Stimulated activated naive CD8-positive, alpha-beta T cell treated with anti-CD3 and anti-CD28 coated beads, Interleukin-15, Interleukin-2, amounts not matched to agents 100 ng/mL and 50 ng/mL, for 24 hours (primary cell): ENCODE measurements around the gene SYTL1.

Experiments
- H3K27ac Mint-ChIP-seq: one replicate; pipeline ENCODE4 v1.8.0; 2021; ENCODE audit warnings: mild to moderate bottlenecking, mixed read lengths
- H3K27me3 Mint-ChIP-seq: one replicate; pipeline ENCODE4 v1.8.0; 2021; ENCODE audit warnings: mixed read lengths
- H3K36me3 Mint-ChIP-seq: one replicate; pipeline ENCODE4 v1.8.0; 2021; ENCODE audit warnings: low read depth, mixed read lengths
- H3K4me1 Mint-ChIP-seq: one replicate; pipeline ENCODE4 v1.8.0; 2021; ENCODE audit warnings: low read depth, mixed read lengths
- H3K4me3 Mint-ChIP-seq: one replicate; pipeline ENCODE4 v1.8.0; 2021; ENCODE audit warnings: mild to moderate bottlenecking, mixed read lengths
- H3K9me3 Mint-ChIP-seq: one replicate; pipeline ENCODE4 v1.8.0; 2021; ENCODE audit warnings: mixed read lengths

Gene SYTL1

GRCh38 chr1:27393641-27394281, 51.9 kb downstream of the SYTL1 start:
- no peaks in the 10 kb centered on the region for H3K27me3 Mint-ChIP-seq
- no peaks in the 10 kb centered on the region for H3K9me3 Mint-ChIP-seq
- no peaks in the 10 kb centered on the region for H3K36me3 Mint-ChIP-seq
- H3K4me1 Mint-ChIP-seq, result peaks cover 17% of the 10 kb centered on the region
- H3K27ac Mint-ChIP-seq, result no peak overlapping the region
- peak overlapping the region; percentile 82 for H3K4me3 Mint-ChIP-seq

GRCh38 chr1:27394282-27394658, 52.4 kb downstream of the SYTL1 start:
- Mint-ChIP-seq H3K4me1 (peaks cover 17% of the 10 kb centered on the region), H3K9me3 (no peaks in the 10 kb centered on the region), H3K27ac (peak overlapping the region; percentile 2), H3K27me3 (no peaks in the 10 kb centered on the region), H3K36me3 (no peaks in the 10 kb centered on the region), H3K4me3 (peak overlapping the region; percentile 39)

GRCh38 chr1:27394925-27395324, 53.1 kb downstream of the SYTL1 start:
- no peak overlapping the region for H3K4me3 Mint-ChIP-seq
- H3K9me3 Mint-ChIP-seq, result no peaks in the 10 kb centered on the region

GRCh38 chr1:27395441-27396195, 53.8 kb downstream of the SYTL1 start:
- Mint-ChIP-seq H3K4me1 (peaks cover 17% of the 10 kb centered on the region), H3K36me3 (no peaks in the 10 kb centered on the region), H3K4me3 (no peak overlapping the region), H3K9me3 (no peaks in the 10 kb centered on the region), H3K27ac (no peak overlapping the region), H3K27me3 (no peaks in the 10 kb centered on the region)

More at GRCh38 chr1:27394925-27395324, 53.1 kb downstream of the SYTL1 start:
- Mint-ChIP-seq H3K4me1 (peaks cover 17% of the 10 kb centered on the region), H3K27me3 (no peaks in the 10 kb centered on the region), H3K36me3 (no peaks in the 10 kb centered on the region), H3K27ac (no peak overlapping the region)

- H3K4me3 Mint-ChIP-seq, result no peak overlapping the region
- H3K27me3 Mint-ChIP-seq, result no peaks in the 10 kb centered on the region
- no peaks in the 10 kb centered on the region for H3K9me3 Mint-ChIP-seq
- H3K4me1 Mint-ChIP-seq, result peaks cover 16% of the 10 kb centered on the region
- H3K36me3 Mint-ChIP-seq, result no peaks in the 10 kb centered on the region
- H3K27ac Mint-ChIP-seq, result no peak overlapping the region
Observed at GRCh38 chr1:27397110-27397509, 55.3 kb downstream of the SYTL1 start.

- no peak overlapping the region for H3K4me3 Mint-ChIP-seq
- H3K27me3 Mint-ChIP-seq, result no peaks in the 10 kb centered on the region
- H3K27ac Mint-ChIP-seq, result no peak overlapping the region
- H3K4me1 Mint-ChIP-seq, result peaks cover 20% of the 10 kb centered on the region
- no peaks in the 10 kb centered on the region for H3K36me3 Mint-ChIP-seq
- H3K9me3 Mint-ChIP-seq, result no peaks in the 10 kb centered on the region
Observed at GRCh38 chr1:27397749-27398148, 55.9 kb downstream of the SYTL1 start.

- no peaks in the 10 kb centered on the region for H3K9me3 Mint-ChIP-seq
- no peak overlapping the region for H3K27ac Mint-ChIP-seq
- H3K4me3 Mint-ChIP-seq, result no peak overlapping the region
- H3K36me3 Mint-ChIP-seq, result no peaks in the 10 kb centered on the region
- H3K4me1 Mint-ChIP-seq, result peaks cover 28% of the 10 kb centered on the region
- H3K27me3 Mint-ChIP-seq, result no peaks in the 10 kb centered on the region
Observed at GRCh38 chr1:27398405-27399149, 56.8 kb downstream of the SYTL1 start.

GRCh38 chr1:27399251-27400025, 57.6 kb downstream of the SYTL1 start:
- H3K27ac Mint-ChIP-seq, result no peak overlapping the region
- H3K36me3 Mint-ChIP-seq, result no peaks in the 10 kb centered on the region
- no peaks in the 10 kb centered on the region for H3K27me3 Mint-ChIP-seq
- H3K4me3 Mint-ChIP-seq, result no peak overlapping the region
- no peaks in the 10 kb centered on the region for H3K9me3 Mint-ChIP-seq
- H3K4me1 Mint-ChIP-seq, result peaks cover 34% of the 10 kb centered on the region

- no peaks in the 10 kb centered on the region for H3K27me3 Mint-ChIP-seq
- H3K36me3 Mint-ChIP-seq, result no peaks in the 10 kb centered on the region
- H3K4me1 Mint-ChIP-seq, result peaks cover 32% of the 10 kb centered on the region
- H3K9me3 Mint-ChIP-seq, result no peaks in the 10 kb centered on the region
- H3K4me3 Mint-ChIP-seq, result no peak overlapping the region
- no peak overlapping the region for H3K27ac Mint-ChIP-seq
Observed at GRCh38 chr1:27400082-27400962, 58.5 kb downstream of the SYTL1 start.

- Mint-ChIP-seq H3K27ac (no peak overlapping the region), H3K27me3 (no peaks in the 10 kb centered on the region), H3K9me3 (no peaks in the 10 kb centered on the region), H3K4me3 (no peak overlapping the region), H3K4me1 (peaks cover 32% of the 10 kb centered on the region), H3K36me3 (no peaks in the 10 kb centered on the region)
Observed at GRCh38 chr1:27400963-27401341, 59.1 kb downstream of the SYTL1 start.

- Mint-ChIP-seq H3K36me3 (peaks cover 2% of the 10 kb centered on the region), H3K9me3 (no peaks in the 10 kb centered on the region), H3K4me3 (no peak overlapping the region), H3K4me1 (peaks cover 32% of the 10 kb centered on the region), H3K27ac (no peak overlapping the region), H3K27me3 (no peaks in the 10 kb centered on the region)
Observed at GRCh38 chr1:27402349-27402754, 60.5 kb downstream of the SYTL1 start.

- H3K27me3 Mint-ChIP-seq, result no peaks in the 10 kb centered on the region
- peak overlapping the region; percentile 50 for H3K27ac Mint-ChIP-seq
- no peaks in the 10 kb centered on the region for H3K9me3 Mint-ChIP-seq
- H3K4me3 Mint-ChIP-seq, result peak overlapping the region; percentile 43
- H3K4me1 Mint-ChIP-seq, result peaks cover 32% of the 10 kb centered on the region
- H3K36me3 Mint-ChIP-seq, result peaks cover 3% of the 10 kb centered on the region
Observed at GRCh38 chr1:27403065-27403726, 61.4 kb downstream of the SYTL1 start.
